ENCODE results near the gene CNKSR3.

GRCh38 chr6:154535851-154536250 lies 25.4 kb upstream of the CNKSR3 start:
- no peak for TF ChIP-seq CTCF (IDR thresholded peaks at IDR 0.05)
- TF ChIP-seq POLR2A (IDR thresholded peaks at IDR 0.05), result no peak

All from body of pancreas (tissue), 4 donors.